Adrenal gland (tissue), 12 donors: ENCODE measurements around the gene CXCL12. TPM values are rescaled to one million over a fixed set of nuclear protein-coding genes. Genes with fewer than 3 reads are reported as not detected.

Experiments
- DNase-seq, 7 donors: peaks; one replicate each; pipeline ENCODE4 v3.0.0-alpha.2; 2019 to 2020
- H3K27ac ChIP-seq, 5 donors: fragments of 200-600 bp; sonication (generic) in 4 of 5; 1 replicate in 3 of 5; 2 replicates in 2 of 5; pipeline versions ENCODE4 v1.5.1 to v1.8.0; 2016 to 2020; ENCODE audit warnings: mild to moderate bottlenecking in 1 of 5
- H3K27me3 ChIP-seq: fragments of 200-600 bp; 2 replicates; pipeline ENCODE4 v1.8.0; 2021
- H3K36me3 ChIP-seq, 2 donors: fragments of 200-600 bp; replicated peaks in 1 of 2; 1 replicate in 1 of 2; 2 replicates in 1 of 2; pipeline versions ENCODE4 v1.5.1 to v1.8.0; 2018 to 2022
- H3K4me1 ChIP-seq, 2 donors: fragments of 200-600 bp; replicated peaks in 1 of 2; 1 replicate in 1 of 2; 2 replicates in 1 of 2; pipeline versions ENCODE4 v1.5.1 to v1.8.0; 2018 to 2021
- H3K4me3 ChIP-seq, 4 donors: fragments of 200-600 bp; sonication (generic) in 3 of 4; one replicate each; pipeline ENCODE4 v1.5.1; 2016 to 2018
- H3K9me3 ChIP-seq, 3 donors: fragments of 200-600 bp; sonication (generic) in 1 of 3; replicated peaks in 1 of 3; 1 replicate in 2 of 3; 2 replicates in 1 of 3; pipeline versions ENCODE4 v1.5.1 to v1.8.0; 2016 to 2021
- POLR2A ChIP-seq, 2 donors: fragments of 450-650 bp; IDR thresholded peaks; one replicate each; pipeline ENCODE4 v1.6.1; 2017; ENCODE audit warnings: antibody characterized with exemption in 2 of 2, mild to moderate bottlenecking in 2 of 2, moderate library complexity in 1 of 2
- WGBS, 4 donors: extraction: QIAGEN DNeasy Blood & Tissue Kit in 2 of 4; methylation state at CpG; one replicate each; pipeline versions ENCODE4 v1.1.5 to v1.1.7; 2013 to 2017; 5-methylcytosine and 5-hydroxymethylcytosine counted together
- intact Hi-C, 2 donors: fragments of 100-400 bp; cut with DNase I; formaldehyde crosslinking; loops; one replicate each; pipeline versions ENCODE4 v1.14.1 to v1.15.0; 2022 to 2023
- polyA plus RNA-seq, 3 donors: library from polyadenylated mRNA; stranded (reverse); fragments of 200-250 nt in 2 of 3; fragments of 350-450 nt in 1 of 3; fragmentation: Illumina TruSeq in 1 of 3; extraction: RNeasy Lipid Tissue Mini Kit (QIAGEN cat#74804) in 1 of 3; gene quantifications; one replicate each; pipeline ENCODE4 v1.2.3, GENCODE V29; 2013 to 2014
- total RNA-seq, 9 donors: library from RNA; depleted of rRNA in 4 of 9; stranded (reverse); fragments of >200 nt in 4 of 9; fragments of 120-200 nt in 1 of 9; fragmentation: NEBNext Ultra II Directional in 1 of 9; extraction: Animal tissue kit (Norgen Biotek cat#: 25700) in 1 of 9; gene quantifications; one replicate each; pipeline versions ENCODE4 v1.1.0 to v1.2.4, GENCODE V29; 2013 to 2023
- TF ChIP-seq, protein P1 (sequence below), 6 experiments: fragments of 450-650 bp in 4 of 6; fragments of 200-600 bp in 2 of 6; sonication (generic) in 1 of 6; IDR thresholded peaks; 1 replicate in 5 of 6; 2 replicates in 1 of 6; pipeline versions ENCODE4 v1.5.1 to v1.8.0; 2016 to 2021; ENCODE audit warnings: antibody characterized with exemption in 6 of 6, mild to moderate bottlenecking in 2 of 6, moderate library complexity in 1 of 6
- donor health status: healthy with polysubstance abuse.
- donor health status: Bipolar disorder and iron deficiency.
- donor health status: DM: yes; HTN: yes; CAD: no.
- donor health status: DM: no; HTN: no; CAD: no.
- donor health status: DM: no; HTN: no; CAD: no.
- donor health status: DM: yes; HTN: yes; CAD: no.

Gene CXCL12
- total and polyA plus RNA-seq, 12 donors, result 17.5 to 193 (median 66.1) TPM

DNA sequence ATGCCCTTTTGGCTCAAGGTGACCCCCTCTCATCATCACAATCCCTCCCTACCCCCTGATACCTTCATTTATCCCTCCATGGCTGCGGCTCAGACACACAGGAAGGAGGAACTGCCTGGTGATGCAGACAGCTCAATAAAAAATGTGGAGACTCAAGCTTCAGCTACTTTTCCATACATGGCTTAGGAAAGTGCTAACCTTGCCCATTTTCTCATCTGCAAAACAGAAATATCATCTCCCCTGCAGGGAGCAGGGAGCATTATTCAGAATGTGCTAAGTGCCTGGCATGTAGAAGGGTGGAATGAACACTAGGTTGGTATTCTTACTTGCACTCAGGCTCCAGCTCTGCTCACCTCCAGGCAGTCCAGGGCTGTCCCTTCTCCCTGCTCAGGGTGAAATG lies 23.8 kb downstream of the CXCL12 start:
- no peak overlapping the region for H3K4me3 ChIP-seq
- DNase-seq, result no peak
- no peak overlapping the region for H3K27ac ChIP-seq
- H3K4me1 ChIP-seq, result no peaks in the 10 kb centered on the region
- H3K27me3 ChIP-seq, result no peaks in the 10 kb centered on the region
- H3K9me3 ChIP-seq, result no peaks in the 10 kb centered on the region
- no peak for TF ChIP-seq POLR2A (IDR thresholded peaks at IDR 0.05)
- TF ChIP-seq, protein P1, sequence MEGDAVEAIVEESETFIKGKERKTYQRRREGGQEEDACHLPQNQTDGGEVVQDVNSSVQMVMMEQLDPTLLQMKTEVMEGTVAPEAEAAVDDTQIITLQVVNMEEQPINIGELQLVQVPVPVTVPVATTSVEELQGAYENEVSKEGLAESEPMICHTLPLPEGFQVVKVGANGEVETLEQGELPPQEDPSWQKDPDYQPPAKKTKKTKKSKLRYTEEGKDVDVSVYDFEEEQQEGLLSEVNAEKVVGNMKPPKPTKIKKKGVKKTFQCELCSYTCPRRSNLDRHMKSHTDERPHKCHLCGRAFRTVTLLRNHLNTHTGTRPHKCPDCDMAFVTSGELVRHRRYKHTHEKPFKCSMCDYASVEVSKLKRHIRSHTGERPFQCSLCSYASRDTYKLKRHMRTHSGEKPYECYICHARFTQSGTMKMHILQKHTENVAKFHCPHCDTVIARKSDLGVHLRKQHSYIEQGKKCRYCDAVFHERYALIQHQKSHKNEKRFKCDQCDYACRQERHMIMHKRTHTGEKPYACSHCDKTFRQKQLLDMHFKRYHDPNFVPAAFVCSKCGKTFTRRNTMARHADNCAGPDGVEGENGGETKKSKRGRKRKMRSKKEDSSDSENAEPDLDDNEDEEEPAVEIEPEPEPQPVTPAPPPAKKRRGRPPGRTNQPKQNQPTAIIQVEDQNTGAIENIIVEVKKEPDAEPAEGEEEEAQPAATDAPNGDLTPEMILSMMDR (IDR thresholded peaks at IDR 0.05), result no peak
- H3K36me3 ChIP-seq, result no peaks in the 10 kb centered on the region
- intact Hi-C loops, result no loop called here
- WGBS, 4 donors, result 0 to 53% (median 42%) methylated on average over 1 of the region's 1 CpG

DNA sequence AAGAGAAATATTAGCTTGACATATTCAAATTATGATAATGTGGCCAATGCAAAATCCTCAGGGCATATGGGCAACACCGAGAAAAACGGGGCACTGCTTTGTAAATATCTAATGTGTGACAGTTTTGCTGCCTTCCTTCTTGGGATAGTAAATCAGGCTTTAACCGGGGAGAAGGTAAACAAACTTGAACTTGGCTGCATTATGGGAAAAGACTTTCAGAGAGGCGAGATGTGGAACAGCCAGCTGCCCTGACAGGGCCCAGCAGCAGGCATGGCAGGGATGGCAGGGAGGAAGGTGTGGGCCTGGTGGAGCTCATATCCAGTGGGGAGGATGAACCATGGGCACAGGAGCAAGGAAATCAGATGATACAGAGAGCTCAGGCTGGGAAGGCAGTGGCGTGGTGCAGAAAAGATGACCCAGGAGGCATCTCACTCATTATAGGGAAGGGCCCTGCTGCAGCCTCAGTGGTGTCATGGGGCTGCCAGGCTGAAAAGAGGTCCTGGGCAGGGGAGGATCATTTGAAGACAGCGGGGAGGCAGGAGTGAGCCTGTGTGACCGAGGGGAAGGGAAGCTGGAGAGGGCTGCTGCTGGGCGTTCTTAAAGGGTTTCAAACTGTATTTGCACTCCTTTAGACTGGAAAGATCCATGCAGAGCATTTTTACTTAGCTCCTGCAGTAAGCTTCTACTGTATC lies 26.7 kb downstream of the CXCL12 start:
- WGBS, 4 donors, result 72 to 83% (median 75%) methylated on average over 8 of the region's 8 CpGs
- no peak for DNase-seq
- Histone ChIP-seq H3K4me3 (no peak overlapping the region), H3K36me3 (no peaks in the 10 kb centered on the region), H3K27me3 (no peaks in the 10 kb centered on the region), H3K9me3 (no peaks in the 10 kb centered on the region), H3K27ac (no peak overlapping the region), H3K4me1 (no peaks in the 10 kb centered on the region)
- TF ChIP-seq, protein P1 (IDR thresholded peaks at IDR 0.05), result no peak
- TF ChIP-seq POLR2A (IDR thresholded peaks at IDR 0.05), result no peak
- intact Hi-C loops, result no loop called here

DNA sequence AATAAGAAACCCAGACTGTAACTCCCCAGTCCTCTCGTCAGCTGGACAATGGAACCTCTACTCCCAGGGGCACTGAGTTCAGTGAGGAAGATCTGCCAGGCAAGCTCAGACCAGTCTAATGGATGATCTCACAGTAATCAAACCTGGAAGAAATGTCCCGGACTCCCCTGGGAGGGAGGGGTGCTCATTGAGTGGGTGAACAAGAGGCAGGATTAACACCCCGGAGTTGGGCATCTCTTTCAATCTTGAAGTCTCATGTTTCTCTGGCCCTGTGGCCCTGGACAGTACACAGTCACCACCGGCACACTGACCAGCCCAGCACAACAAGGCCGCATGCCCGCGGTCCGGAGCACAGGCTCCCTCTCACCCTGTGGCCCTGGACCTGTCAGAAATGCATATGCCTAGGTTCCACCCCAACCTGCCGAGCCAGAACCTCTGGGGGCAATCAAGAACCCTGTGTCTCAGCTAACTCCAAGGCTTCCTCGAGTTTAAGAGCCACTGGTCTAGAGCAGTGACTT lies 27.8 kb downstream of the CXCL12 start:
- Histone ChIP-seq H3K36me3 (no peaks in the 10 kb centered on the region), H3K27ac (no peak overlapping the region), H3K4me1 (no peaks in the 10 kb centered on the region), H3K4me3 (no peak overlapping the region), H3K9me3 (no peaks in the 10 kb centered on the region), H3K27me3 (no peaks in the 10 kb centered on the region)
- WGBS, 4 donors, result 68 to 96% (median 76%) methylated on average over 8 to 10 of the region's 10 CpGs
- TF ChIP-seq POLR2A (IDR thresholded peaks at IDR 0.05), result no peak
- TF ChIP-seq, protein P1 (IDR thresholded peaks at IDR 0.05), result no peak
- intact Hi-C loops, result no loop called here
- DNase-seq, result no peak

DNA sequence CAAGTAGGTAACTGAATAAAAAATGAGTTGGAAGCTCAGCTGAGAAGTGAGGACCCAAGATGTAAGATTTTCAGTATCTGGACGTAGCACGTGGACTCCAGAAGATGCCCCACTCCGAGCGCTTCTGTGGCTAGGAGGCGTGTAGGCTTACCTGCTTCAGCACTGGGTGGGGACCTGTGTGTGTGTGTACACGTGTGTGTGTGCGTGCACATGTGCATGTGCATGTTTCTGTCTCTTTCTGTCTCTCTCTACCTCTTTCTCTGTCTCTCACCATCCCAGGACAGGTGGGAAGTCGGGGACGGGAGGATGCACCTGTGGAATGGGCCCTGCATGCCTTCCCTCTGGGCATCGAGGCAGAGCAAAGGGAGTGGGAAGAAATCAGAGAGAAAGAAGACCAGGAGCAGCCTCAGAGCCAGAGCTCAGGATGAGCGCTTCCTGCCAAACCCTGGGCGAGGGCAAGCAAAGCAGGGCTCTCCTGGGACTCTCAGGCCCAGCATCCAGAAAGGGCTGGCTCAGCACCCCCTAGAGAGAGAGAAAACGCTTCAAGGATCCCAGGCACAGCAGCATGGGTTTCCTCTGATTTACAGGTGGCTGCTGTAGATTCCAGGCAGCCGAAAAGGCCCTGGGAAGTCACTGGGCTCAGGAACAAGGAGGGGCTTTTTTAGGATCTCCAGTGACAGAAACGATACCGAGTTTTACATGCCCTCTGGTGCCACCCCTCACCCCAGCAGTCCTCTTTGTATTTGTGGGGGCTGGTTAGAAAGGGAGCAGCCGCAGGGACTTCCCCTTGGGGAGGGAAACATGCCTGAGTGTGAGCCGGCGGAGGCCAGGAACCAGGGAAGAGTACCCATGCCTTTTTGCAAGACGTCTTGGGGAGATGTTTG lies 28.5 kb downstream of the CXCL12 start:
- Histone ChIP-seq H3K27ac (no peak overlapping the region), H3K9me3 (no peaks in the 10 kb centered on the region), H3K4me3 (no peak overlapping the region), H3K36me3 (no peaks in the 10 kb centered on the region), H3K4me1 (no peaks in the 10 kb centered on the region), H3K27me3 (no peaks in the 10 kb centered on the region)
- WGBS, 4 donors, result 76 to 81% (median 79%) methylated on average over 19 to 20 of the region's 20 CpGs
- DNase-seq, result no peak
- intact Hi-C loops, result no loop called here
- TF ChIP-seq, protein P1 (IDR thresholded peaks at IDR 0.05), result no peak
- no peak for TF ChIP-seq POLR2A (IDR thresholded peaks at IDR 0.05)
